Measurements from ENCODE around the gene DACH1. TPM values are rescaled to one million over a fixed set of nuclear protein-coding genes. Genes with fewer than 3 reads are reported as not detected.

Gene DACH1
- total RNA-seq, 1 donor from 2014 or later: 37.1 TPM

- H3K27ac Mint-ChIP-seq: no peak overlapping the region
- no peak for TF ChIP-seq CTCF (IDR thresholded peaks at IDR 0.05; ENCODE audit: unreplicated experiment)
- H3K9me3 Mint-ChIP-seq (ENCODE audit: low read depth): no peaks in the 10 kb centered on the region
- DNase-seq (ENCODE audit: low spot score, unreplicated experiment): no peak
- H3K27me3 Mint-ChIP-seq: no peaks in the 10 kb centered on the region
- peaks cover 3% of the 10 kb centered on the region for H3K36me3 Mint-ChIP-seq (ENCODE audit: insufficient read depth)
- H3K4me3 Mint-ChIP-seq (ENCODE audit: low read depth): no peak overlapping the region
- peaks cover 12% of the 10 kb centered on the region for H3K4me1 Mint-ChIP-seq (ENCODE audit: low read depth)
Observed at GRCh38 chr13:71702253-71702652, 164.8 kb downstream of the DACH1 start.

- peaks cover 10% of the 10 kb centered on the region for H3K4me1 Mint-ChIP-seq (ENCODE audit: low read depth)
- H3K36me3 Mint-ChIP-seq (ENCODE audit: insufficient read depth): peaks cover 5% of the 10 kb centered on the region
- no peak for DNase-seq (ENCODE audit: low spot score, unreplicated experiment)
Observed at GRCh38 chr13:71701741-71702140, 165.3 kb downstream of the DACH1 start.

GRCh38 chr13:71699342-71699741 is 167.7 kb downstream of the DACH1 start:
- Mint-ChIP-seq H3K36me3 (ENCODE audit: insufficient read depth) (peaks cover 5% of the 10 kb centered on the region), H3K9me3 (ENCODE audit: low read depth) (no peaks in the 10 kb centered on the region), H3K27ac (no peak overlapping the region), H3K4me3 (ENCODE audit: low read depth) (no peak overlapping the region), H3K4me1 (ENCODE audit: low read depth) (peaks cover 10% of the 10 kb centered on the region), H3K27me3 (no peaks in the 10 kb centered on the region)
- no peak for TF ChIP-seq CTCF (IDR thresholded peaks at IDR 0.05; ENCODE audit: unreplicated experiment)
- DNase-seq (ENCODE audit: low spot score, unreplicated experiment): no peak

More at GRCh38 chr13:71701741-71702140, 165.3 kb downstream of the DACH1 start:
- Mint-ChIP-seq H3K9me3 (ENCODE audit: low read depth) (no peaks in the 10 kb centered on the region), H3K27me3 (no peaks in the 10 kb centered on the region), H3K4me3 (ENCODE audit: low read depth) (no peak overlapping the region), H3K27ac (no peak overlapping the region)
- no peak for TF ChIP-seq CTCF (IDR thresholded peaks at IDR 0.05; ENCODE audit: unreplicated experiment)

- Mint-ChIP-seq H3K9me3 (ENCODE audit: low read depth) (no peaks in the 10 kb centered on the region), H3K4me3 (ENCODE audit: low read depth) (no peak overlapping the region), H3K4me1 (ENCODE audit: low read depth) (no peaks in the 10 kb centered on the region), H3K27me3 (no peaks in the 10 kb centered on the region), H3K27ac (no peak overlapping the region), H3K36me3 (ENCODE audit: insufficient read depth) (peaks cover 5% of the 10 kb centered on the region)
- no peak for TF ChIP-seq CTCF (IDR thresholded peaks at IDR 0.05; ENCODE audit: unreplicated experiment)
- DNase-seq (ENCODE audit: low spot score, unreplicated experiment): no peak
Observed at GRCh38 chr13:71695662-71696061, 171.3 kb downstream of the DACH1 start.

GRCh38 chr13:71685072-71685471 is 181.9 kb downstream of the DACH1 start:
- no peak overlapping the region for H3K27ac Mint-ChIP-seq
- no peaks in the 10 kb centered on the region for H3K9me3 Mint-ChIP-seq (ENCODE audit: low read depth)
- peaks cover 3% of the 10 kb centered on the region for H3K36me3 Mint-ChIP-seq (ENCODE audit: insufficient read depth)
- no peak for DNase-seq (ENCODE audit: low spot score, unreplicated experiment)
- no peaks in the 10 kb centered on the region for H3K27me3 Mint-ChIP-seq
- no peak for TF ChIP-seq CTCF (IDR thresholded peaks at IDR 0.05; ENCODE audit: unreplicated experiment)
- no peak overlapping the region for H3K4me3 Mint-ChIP-seq (ENCODE audit: low read depth)
- H3K4me1 Mint-ChIP-seq (ENCODE audit: low read depth): no peaks in the 10 kb centered on the region

Measured in progenitor cell of endocrine pancreas (in vitro differentiated cells).